IMR-90 (cell line): ENCODE measurements around the gene SEPTIN5. TPM values are rescaled to one million over a fixed set of nuclear protein-coding genes. Genes with fewer than 3 reads are reported as not detected.

Experiments used
- ATAC-seq: fragments of 200-7000 bp; cut with Tn5 transposase; 2 replicates; pipeline ENCODE4 v1.9.1; 2020; ENCODE audit warnings: low read depth, mild to moderate bottlenecking, moderate library complexity
- BruUV-seq: library from RNA; stranded (reverse); fragments of 400-500 nt; replicated peaks from 2 replicates; lab custom pipeline; 2021; lab: Mats Ljungman, UMichigan
- CTCF ChIA-PET: fragments of 300-600 bp; formaldehyde crosslinking; extraction: SDS; loops from one replicate; lab custom pipeline; 2021; ENCODE audit warnings: antibody characterized with exemption; lab: Yijun Ruan, JAX
- POLR2A ChIA-PET: fragments of 300-600 bp; sonication (Branson Sonifier 250); formaldehyde crosslinking; loops from one replicate; lab custom pipeline; 2022; ENCODE audit warnings: antibody characterized with exemption; ENCODE audit not compliant: unreplicated experiment; lab: Charles Lee
- DNase-seq: peaks from one replicate; pipeline ENCODE4 v3.0.0; 2013
- H2AFZ ChIP-seq: replicated peaks from 2 replicates; pipeline ENCODE3; 2013; ENCODE audit warnings: low read length, mild to moderate bottlenecking; ENCODE audit not compliant: poor library complexity
- H2AK5ac ChIP-seq: 2 replicates; pipeline ENCODE4 v1.6.1; 2013; ENCODE audit warnings: low read depth, low read length, inconsistent platforms
- H2AK9ac ChIP-seq: replicated peaks from 2 replicates; pipeline ENCODE3; 2013; ENCODE audit warnings: mild to moderate bottlenecking, low read depth, low read length, moderate library complexity; ENCODE audit not compliant: poor library complexity
- H2BK120ac ChIP-seq: 2 replicates; pipeline ENCODE4 v1.6.1; 2013; ENCODE audit warnings: low read depth, low read length, inconsistent platforms
- H2BK15ac ChIP-seq: 3 replicates; pipeline ENCODE4 v1.6.1; 2013; ENCODE audit warnings: low read depth, low read length, inconsistent platforms
- H2BK20ac ChIP-seq: 2 replicates; pipeline ENCODE4 v1.6.1; 2013; ENCODE audit warnings: low read depth, mild to moderate bottlenecking, inconsistent platforms, low read length, moderate library complexity
- H2BK5ac ChIP-seq: 2 replicates; pipeline ENCODE4 v1.6.1; 2013; ENCODE audit warnings: mild to moderate bottlenecking, low read depth, low read length, inconsistent platforms; ENCODE audit not compliant: poor library complexity, severe bottlenecking
- H3K14ac ChIP-seq: replicated peaks from 2 replicates; pipeline ENCODE4 v1.6.1; 2013; ENCODE audit warnings: low read depth, low read length, inconsistent platforms
- H3K18ac ChIP-seq: 2 replicates; pipeline ENCODE4 v1.6.1; 2013; ENCODE audit warnings: low read depth, low read length, control low read depth
- H3K23ac ChIP-seq: 2 replicates; pipeline ENCODE4 v1.6.1; 2013; ENCODE audit warnings: low read depth, low read length, inconsistent platforms
- H3K27ac ChIP-seq: 2 replicates; pipeline ENCODE4 v1.5.1; 2013; ENCODE audit warnings: mild to moderate bottlenecking, control low read depth, low read length; ENCODE audit not compliant: insufficient read depth
- H3K27me3 ChIP-seq: 2 replicates; pipeline ENCODE4 v1.6.1; 2013; ENCODE audit warnings: low read length; ENCODE audit not compliant: control insufficient read depth, insufficient read depth
- H3K36me3 ChIP-seq: 2 replicates; pipeline ENCODE4 v1.6.1; 2013; ENCODE audit warnings: low read length, mixed read lengths; ENCODE audit not compliant: control insufficient read depth, insufficient read depth
- H3K4ac ChIP-seq: 2 replicates; pipeline ENCODE4 v1.6.1; 2013; ENCODE audit warnings: low read depth, low read length, inconsistent platforms
- H3K4me1 ChIP-seq: 2 replicates; pipeline ENCODE4 v1.6.1; 2013; ENCODE audit warnings: low read length, mixed read lengths; ENCODE audit not compliant: control insufficient read depth, insufficient read depth
- H3K4me2 ChIP-seq: 2 replicates; pipeline ENCODE4 v1.6.1; 2013; ENCODE audit warnings: low read depth, mild to moderate bottlenecking, control low read depth, low read length, moderate library complexity
- H3K4me3 ChIP-seq: 2 replicates; pipeline ENCODE4 v1.5.1; 2013; ENCODE audit warnings: low read depth, mild to moderate bottlenecking, control low read depth, low read length, moderate library complexity; ENCODE audit not compliant: insufficient read depth
- H3K56ac ChIP-seq: 2 replicates; pipeline ENCODE4 v1.6.1; 2013; ENCODE audit warnings: low read length, inconsistent platforms; ENCODE audit not compliant: insufficient read depth; ENCODE audit errors: extremely low read depth
- H3K79me1 ChIP-seq, 2 experiments: 2 replicates each; pipeline ENCODE4 v1.6.1; 2013; ENCODE audit warnings: low read length in 2 of 2, inconsistent platforms in 1 of 2, low read depth in 1 of 2
- H3K9ac ChIP-seq: 2 replicates; pipeline ENCODE4 v1.6.1; 2013; ENCODE audit warnings: low read depth, low read length, control low read depth
- H3K9me1 ChIP-seq: 2 replicates; pipeline ENCODE4 v1.6.1; 2013; ENCODE audit warnings: low read length, inconsistent platforms; ENCODE audit not compliant: insufficient read depth
- H3K9me3 ChIP-seq: 2 replicates; pipeline ENCODE4 v1.6.1; 2013; ENCODE audit warnings: low read length; ENCODE audit not compliant: control insufficient read depth, insufficient read depth
- H4K20me1 ChIP-seq: 2 replicates; pipeline ENCODE4 v1.6.1; 2013; ENCODE audit warnings: low read length, inconsistent platforms; ENCODE audit not compliant: insufficient read depth
- H4K5ac ChIP-seq: 2 replicates; pipeline ENCODE4 v1.6.1; 2013; ENCODE audit warnings: mild to moderate bottlenecking, low read depth, low read length, control low read depth
- H4K8ac ChIP-seq, 2 experiments: 2 replicates each; pipeline ENCODE4 v1.6.1; 2013; ENCODE audit warnings: low read depth in 2 of 2, low read length in 2 of 2, control low read depth in 1 of 2, inconsistent platforms in 1 of 2
- H4K91ac ChIP-seq: 2 replicates; pipeline ENCODE4 v1.6.1; 2013; ENCODE audit warnings: low read depth, low read length, inconsistent platforms; ENCODE audit not compliant: insufficient read depth
- CHD1 ChIP-seq: IDR thresholded peaks from 2 replicates; pipeline ENCODE4 v1.6.1; 2012; ENCODE audit warnings: low read depth, low read length, improper control_type of control experiment
- FOS ChIP-seq: fragments of 150-350 bp; IDR thresholded peaks from 2 replicates; pipeline ENCODE4 v1.6.1; 2016; ENCODE audit warnings: low read depth, low read length
- MXI1 ChIP-seq: IDR thresholded peaks from 2 replicates; pipeline ENCODE4 v1.6.1; 2012; ENCODE audit warnings: low read depth, mild to moderate bottlenecking, low read length, moderate library complexity, borderline replicate concordance
- RCOR1 ChIP-seq: IDR thresholded peaks from 2 replicates; pipeline ENCODE4 v1.6.1; 2012; ENCODE audit warnings: mild to moderate bottlenecking, low read length, improper control_type of control experiment; ENCODE audit not compliant: insufficient replicate concordance
- SMC3 ChIP-seq: fragments of 150-350 bp; IDR thresholded peaks from 2 replicates; pipeline ENCODE4 v1.6.1; 2016; ENCODE audit warnings: low read depth, mild to moderate bottlenecking, antibody characterized with exemption, low read length, moderate library complexity
- WGBS, 2 experiments: methylation state at CpG; one replicate each; pipeline versions ENCODE4 v1.1.5 to v1.1.7; 2013; ENCODE audit warnings: missing lambda C conversion rate in 2 of 2; ENCODE audit not compliant: insufficient read length in 1 of 2; ENCODE audit errors: extremely low coverage in 2 of 2; 5-methylcytosine and 5-hydroxymethylcytosine counted together
- dilution Hi-C: fragments of 300-500 bp; cut with HindIII; formaldehyde crosslinking; loops from one replicate; pipeline ENCODE4 v1.14.3; 2018; ENCODE audit warnings: low sequenced_read_pairs; ENCODE audit not compliant: unreplicated experiment
- in situ Hi-C: fragments of 300-500 bp; cut with MboI; formaldehyde crosslinking; loops from 3 replicates; pipeline ENCODE4 v1.14.3; 2019; ENCODE audit warnings: low sequenced_read_pairs, inconsistent platforms, mixed read lengths
- intact Hi-C: fragments of 100-400 bp; cut with micrococcal nuclease; formaldehyde crosslinking; loops from 2 replicates; pipeline ENCODE4 v1.10.0; 2022
- polyA plus RNA-seq, 3 experiments: library from polyadenylated mRNA; depleted of rRNA; stranded (reverse); fragments of >200 nt; gene quantifications; 2 replicates each; pipeline ENCODE4 v1.2.3, GENCODE V29; 2012; ENCODE audit warnings: low replicate concordance in 1 of 3
- total RNA-seq: library from RNA; depleted of rRNA; stranded (reverse); fragments of >200 nt; gene quantifications from 2 replicates; pipeline ENCODE4 v1.2.3, GENCODE V29; 2012

The SEPTIN5 gene
- total and polyA plus RNA-seq, 2 of the 4 experiments (the other 2 are of a cell fraction), result 16.8 to 20.7 TPM

- no peak for DNase-seq
- Histone ChIP-seq H2BK20ac (no peak overlapping the region), H4K8ac (no peak overlapping the region), H4K91ac (no peak overlapping the region), H3K56ac (no peak overlapping the region), H3K4me1 (no peaks in the 10 kb centered on the region; the same call in 1 of the 2 replicates), H2BK15ac (no peak overlapping the region), H4K20me1 (no peaks in the 10 kb centered on the region), H3K79me1 (no peaks in the 10 kb centered on the region), H3K36me3 (no peaks in the 10 kb centered on the region), H3K4ac (no peak overlapping the region), H3K9me3 (no peaks in the 10 kb centered on the region), H3K4me2 (no peak overlapping the region), H4K5ac (no peak overlapping the region), H2AFZ (peak overlapping the region; percentile 24), H3K4me3 (no peak overlapping the region), H3K27me3 (peaks cover 16% of the 10 kb centered on the region), H3K9me1 (no peaks in the 10 kb centered on the region), H3K23ac (no peak overlapping the region), H3K9ac (no peak overlapping the region), H2BK120ac (no peak overlapping the region), H3K27ac (no peak overlapping the region), H2BK5ac (no peak overlapping the region), H3K14ac (no peak overlapping the region), H2AK5ac (no peak overlapping the region), H2AK9ac (no peak overlapping the region), H3K18ac (no peak overlapping the region)
- TF ChIP-seq FOS (no peak), MXI1 (no peak), SMC3 (no peak), CHD1 (no peak), RCOR1 (no peak)
- ChIA-PET POLR2A (no interaction called here), CTCF (interaction anchor here (1.0 to 1.5 kb wide), 2 partner anchors 11 to 13 kb away, joined by 3 to 5 read pairs; no protein-coding TSS in a partner anchor)
- ATAC-seq, result no peak; the same call in 1 of the 2 replicates
- in situ Hi-C loops (no loop called here), dilution Hi-C loops (no loop called here), intact Hi-C loops (loop anchor here (1.0 kb wide), 1 partner anchor 39 kb away; no protein-coding TSS in a partner anchor)
- WGBS, 2 experiments, result 26% methylated on average over 4 of the region's 11 CpGs; no CpG with 5 or more reads in 1 of the 2 experiments
- no TSS peak for BruUV-seq
Measured at GRCh38 chr22:19678949-19679521, 35.3 kb upstream of the SEPTIN5 start.
